Stimulated activated naive CD4-positive, alpha-beta T cell (primary cell): ENCODE measurements around the gene ZNF827.

Experiments used
- DNase-seq, 6 experiments: peaks; one replicate each; lab custom pipeline; 2025; lab: John Stamatoyannopoulos, UW

The ZNF827 gene

DNA sequence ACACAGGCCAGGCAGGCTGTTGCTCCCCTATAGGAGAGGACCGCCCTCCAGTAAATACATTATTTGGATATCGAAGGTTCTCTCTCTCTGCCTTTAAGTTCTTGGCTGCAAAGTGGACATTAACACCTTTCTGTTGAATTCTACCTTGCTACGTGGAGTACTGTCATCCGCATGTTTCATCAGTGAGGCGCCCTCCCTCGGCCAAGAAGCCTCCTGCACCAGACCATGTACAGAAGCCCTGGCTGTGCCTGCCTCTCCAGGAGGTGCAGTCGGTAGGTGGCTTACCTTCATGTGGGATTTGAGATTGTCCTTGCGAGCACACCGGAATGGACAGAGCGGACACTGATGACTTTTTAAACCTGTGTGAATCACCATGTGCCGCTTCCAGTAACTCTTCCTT lies 46.7 kb downstream of the ZNF827 start:
- no peak for DNase-seq

DNA sequence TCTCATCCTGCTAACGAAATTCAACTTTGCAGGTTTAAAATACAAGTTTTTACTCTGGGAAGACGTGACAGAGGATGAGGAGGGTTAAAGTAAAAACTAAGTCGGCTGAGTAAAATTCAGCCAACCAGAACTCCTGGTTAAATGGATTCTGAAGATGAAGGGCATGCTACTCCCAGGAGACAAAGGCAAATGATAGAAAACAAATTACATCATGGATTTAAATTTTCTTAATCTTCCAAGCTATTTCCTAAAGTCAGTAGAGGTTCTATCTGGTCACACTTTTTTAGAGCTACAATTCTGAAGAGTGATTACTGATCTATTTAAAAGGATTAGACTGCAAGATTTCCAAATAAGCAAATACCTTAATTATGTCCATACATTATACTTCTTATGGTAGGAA lies 47.9 kb downstream of the ZNF827 start:
- DNase-seq: no peak

DNA sequence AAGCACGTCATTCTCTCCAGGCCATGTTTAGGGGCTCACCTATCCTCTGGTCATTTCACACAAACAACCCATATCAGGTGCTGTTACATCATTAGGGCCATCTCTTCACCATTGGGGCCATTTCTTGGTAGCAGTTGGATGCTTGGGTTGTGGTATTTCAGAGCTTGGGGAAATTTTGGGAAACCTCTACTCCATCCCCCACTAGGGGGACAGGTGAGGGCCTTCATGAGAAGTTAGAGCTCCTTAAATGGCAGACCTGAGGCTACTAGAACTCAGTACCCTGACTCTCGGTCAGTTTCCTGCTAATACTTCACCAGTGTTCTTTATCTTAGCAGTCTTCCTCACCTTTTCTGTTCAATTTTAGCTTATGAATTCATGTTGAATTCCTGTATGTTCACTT lies 50.2 kb downstream of the ZNF827 start:
- DNase-seq: no peak

GRCh38 chr4:145887241-145887991 lies 51.2 kb downstream of the ZNF827 start:
- DNase-seq: no peak

- DNase-seq: no peak
Observed at GRCh38 chr4:145886871-145887240, 51.8 kb downstream of the ZNF827 start.

DNA sequence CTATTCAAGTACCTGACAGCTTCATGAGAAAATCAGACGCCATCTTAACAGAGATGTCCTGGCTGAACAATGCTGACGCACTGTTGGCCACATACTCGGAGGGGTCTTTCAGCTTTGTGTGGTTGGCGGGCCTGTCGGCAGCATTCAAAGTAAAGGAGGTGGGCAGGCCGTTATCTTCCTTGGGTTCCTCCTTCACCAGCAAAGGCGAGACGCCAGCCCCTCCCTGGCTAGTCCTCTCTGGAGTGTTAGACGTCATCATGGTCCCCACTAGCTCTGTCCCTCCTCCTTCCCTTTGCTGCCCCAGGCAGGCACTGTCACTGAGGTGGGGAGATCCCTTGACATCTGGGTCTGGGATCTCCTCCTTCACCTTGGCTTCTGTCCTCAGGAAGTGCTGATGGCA lies 53.0 kb downstream of the ZNF827 start:
- DNase-seq: no peak

DNA sequence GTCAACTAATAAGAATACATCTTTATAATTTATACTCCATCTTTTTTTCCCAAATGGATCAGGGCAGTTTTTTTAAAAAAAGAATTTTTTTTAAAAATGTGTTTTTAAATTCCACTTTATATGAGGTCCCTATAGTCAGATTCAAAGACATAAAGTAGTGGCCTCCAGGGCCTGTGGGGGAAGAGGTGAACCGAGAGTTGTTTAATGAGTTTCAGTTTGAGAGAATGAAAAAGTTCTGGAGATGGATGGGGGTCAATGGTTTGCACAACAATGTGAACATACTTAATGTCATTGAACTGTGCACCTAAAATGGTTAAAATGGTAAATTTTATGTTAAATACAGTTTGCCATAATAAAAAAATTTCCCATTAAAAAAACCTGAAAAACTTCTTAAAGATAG lies 53.8 kb downstream of the ZNF827 start:
- no peak for DNase-seq

- DNase-seq: no peak
Observed at GRCh38 chr4:145883101-145883694, 55.4 kb downstream of the ZNF827 start.

GRCh38 chr4:145882604-145883003 lies 56.0 kb downstream of the ZNF827 start:
- DNase-seq: no peak

DNA sequence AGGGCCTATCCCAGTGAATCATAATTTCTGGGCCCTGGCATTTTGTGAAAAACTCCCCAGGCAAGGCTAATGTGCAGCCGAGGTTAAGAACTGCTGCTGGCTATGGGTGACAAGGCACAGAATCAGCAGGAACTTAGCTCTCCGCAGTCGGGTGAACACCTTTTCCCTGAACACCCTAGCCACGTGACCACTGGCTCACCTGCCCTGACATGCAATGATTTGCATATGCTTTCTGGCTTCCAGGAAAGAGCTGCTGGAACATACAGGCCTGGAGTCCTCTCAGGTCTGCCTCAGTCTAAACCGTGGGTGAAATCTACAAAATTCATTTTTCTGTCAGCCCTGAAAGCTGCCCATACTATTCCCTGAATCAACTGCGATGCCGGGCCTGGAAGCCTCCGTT lies 56.6 kb downstream of the ZNF827 start:
- DNase-seq: no peak

- no peak for DNase-seq
Observed at GRCh38 chr4:145881576-145881975, 57.0 kb downstream of the ZNF827 start.

- DNase-seq: no peak
Observed at GRCh38 chr4:145880355-145880960, 58.2 kb downstream of the ZNF827 start.

- no peak for DNase-seq
Observed at GRCh38 chr4:145879598-145879997, 59.0 kb downstream of the ZNF827 start.

- DNase-seq: no peak
Observed at GRCh38 chr4:145878501-145879435, 59.9 kb downstream of the ZNF827 start.

DNA sequence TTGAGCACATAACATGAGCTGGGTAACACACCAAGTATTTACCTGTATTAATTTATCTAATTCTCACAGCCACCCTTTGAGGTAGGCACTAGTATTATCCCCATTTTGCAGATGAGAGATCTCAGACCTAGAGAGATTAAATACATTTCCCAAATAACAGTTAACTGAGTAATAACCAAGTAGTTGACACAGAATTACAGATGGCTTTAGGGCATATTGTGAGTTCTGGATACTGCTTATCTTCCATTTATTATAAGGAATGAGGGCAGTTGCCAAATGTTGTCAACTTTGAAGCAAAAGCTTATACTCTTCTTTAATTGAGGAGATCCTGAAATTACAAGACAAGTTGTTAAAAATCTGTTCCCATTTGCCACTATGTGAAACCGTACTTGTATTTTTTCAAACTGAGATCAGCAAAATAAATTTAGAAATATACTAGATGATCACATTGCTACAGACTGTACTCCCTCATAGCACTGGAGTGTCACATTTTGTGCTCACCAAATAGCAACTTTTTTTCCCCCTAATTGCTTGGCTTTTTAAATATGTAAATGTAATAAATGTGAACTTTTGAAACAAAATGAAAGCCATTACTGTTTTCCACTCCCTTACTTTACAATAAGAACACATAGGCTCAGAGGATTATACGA lies 62.0 kb downstream of the ZNF827 start:
- no peak for DNase-seq

DNA sequence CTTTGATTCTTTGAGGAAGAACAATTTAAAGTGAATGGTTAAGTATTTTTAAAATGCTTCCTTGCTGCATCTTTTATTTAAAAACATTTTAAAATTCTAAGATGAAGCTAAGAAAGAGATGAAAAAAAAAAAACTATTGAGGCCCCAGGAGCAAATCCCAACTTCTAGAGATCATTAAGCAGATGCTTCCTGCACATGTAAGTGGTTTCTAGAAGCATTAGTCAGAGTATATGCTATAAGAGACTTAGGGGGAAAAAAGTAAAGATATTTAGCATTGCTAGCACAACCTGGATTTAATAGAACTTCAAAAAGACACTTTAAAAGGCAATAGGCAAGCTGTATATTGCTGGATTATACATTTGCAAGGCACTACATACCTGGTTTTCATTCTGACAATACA lies 64.7 kb downstream of the ZNF827 start:
- DNase-seq: no peak

DNA sequence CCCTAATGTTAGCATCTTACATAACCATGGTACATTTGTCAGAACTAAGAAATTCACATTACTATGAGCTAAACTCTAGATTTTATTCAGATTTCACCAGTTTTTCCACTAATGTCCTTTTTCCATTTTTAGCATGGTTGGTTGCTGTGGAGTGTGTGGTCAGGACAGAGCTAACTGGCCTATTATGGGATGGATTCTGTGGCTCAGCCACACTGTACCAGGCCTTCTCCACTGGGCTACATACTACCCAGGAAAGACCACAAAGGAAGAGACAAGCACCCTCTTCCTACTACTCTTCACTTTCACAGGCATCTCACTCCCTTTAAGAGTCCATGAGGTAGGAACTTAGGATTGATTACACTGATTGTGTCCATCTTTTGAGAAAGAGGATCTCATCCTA lies 67.4 kb downstream of the ZNF827 start:
- no peak for DNase-seq

- no peak for DNase-seq
Observed at GRCh38 chr4:145870155-145871020, 68.2 kb downstream of the ZNF827 start.

- peak in 1 of 6 experiments; percentile 7 for DNase-seq
Observed at GRCh38 chr4:145868637-145869409, 69.8 kb downstream of the ZNF827 start.

- no peak for DNase-seq
Observed at GRCh38 chr4:145867406-145867805, 71.2 kb downstream of the ZNF827 start.
